GM03348 (cell line): ENCODE data around the gene RPN2.
"Not testable (repeated sequence)": the region's sequence is repeated elsewhere in the genome, so short reads cannot be mapped to it uniquely, and the experiment has no call there.

Source experiments
- DNase-seq: peaks from one replicate; pipeline ENCODE4 v3.0.0; 2012; ENCODE audit warnings: low spot score

Gene RPN2

DNA sequence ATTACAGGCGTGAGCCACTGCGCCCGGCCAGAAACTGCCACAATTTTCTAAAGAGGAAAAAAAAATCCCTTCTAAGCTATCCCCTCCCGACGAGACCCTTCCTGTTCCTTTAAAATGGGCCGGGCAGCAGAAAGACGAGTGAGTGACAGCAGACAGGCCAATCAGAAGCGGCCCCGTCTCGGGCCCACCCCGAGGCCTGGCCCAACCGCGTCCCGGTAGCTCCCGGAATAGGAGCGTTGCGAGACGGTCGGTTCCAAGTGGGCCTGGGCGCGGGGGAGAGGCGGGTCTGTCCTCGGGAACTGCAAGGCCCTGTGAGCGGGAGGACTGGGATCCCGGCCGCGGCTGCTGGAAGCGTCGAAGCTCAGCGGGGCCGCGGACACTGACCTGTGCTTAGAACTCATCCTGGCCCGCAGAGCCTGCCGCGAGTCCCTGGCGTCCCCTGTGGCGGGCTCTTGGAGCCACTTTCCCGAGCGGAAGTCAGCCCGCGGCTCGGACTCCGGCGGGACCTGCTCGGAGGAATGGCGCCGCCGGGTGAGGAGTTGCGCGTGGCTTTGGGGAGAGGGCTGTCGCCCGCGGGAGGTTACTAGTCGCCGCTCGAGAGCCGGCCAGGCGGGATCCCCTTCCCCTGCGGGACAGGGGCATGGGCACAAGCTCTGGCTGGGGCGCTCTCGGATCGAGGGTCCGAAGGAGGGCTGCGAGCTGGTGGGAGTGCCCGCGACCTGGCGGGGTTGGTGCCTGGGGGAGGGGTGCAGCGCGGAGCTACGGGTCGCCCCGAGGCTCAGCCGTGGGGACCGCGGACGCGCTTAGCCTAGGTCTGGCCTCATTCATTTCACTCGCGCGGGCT lies at the start of gene RPN2, which contains the start of gene MROH8:
TSS of gene RPN2 (plus strand) at position 492 of the 844 bp plus-strand sequence. CDS start at position 519, 27 bp downstream.
TSS of gene MROH8 (minus strand) at position 710 of the 844 bp plus-strand sequence.
- DNase-seq: peak; percentile 99

DNA sequence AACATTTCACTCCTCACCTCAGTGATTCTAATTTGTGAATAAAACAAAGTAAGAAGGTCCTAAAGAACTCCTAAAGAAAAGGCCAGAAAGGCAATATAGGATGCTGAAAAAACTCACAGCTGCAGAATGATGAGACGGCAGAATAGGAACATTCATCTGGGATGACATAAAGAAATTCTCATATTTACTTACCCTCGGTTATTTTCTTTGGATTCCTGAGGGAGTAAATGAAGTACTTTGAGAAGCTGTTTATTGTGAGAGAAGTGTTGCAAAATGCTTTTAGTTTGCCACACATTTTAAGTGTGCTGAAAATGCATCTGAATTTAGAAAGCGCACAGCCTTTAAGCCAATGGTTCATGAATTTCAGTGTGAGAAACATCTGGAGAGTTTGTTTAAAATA lies 47.6 kb upstream of the RPN2 start:
- DNase-seq: no peak

DNA sequence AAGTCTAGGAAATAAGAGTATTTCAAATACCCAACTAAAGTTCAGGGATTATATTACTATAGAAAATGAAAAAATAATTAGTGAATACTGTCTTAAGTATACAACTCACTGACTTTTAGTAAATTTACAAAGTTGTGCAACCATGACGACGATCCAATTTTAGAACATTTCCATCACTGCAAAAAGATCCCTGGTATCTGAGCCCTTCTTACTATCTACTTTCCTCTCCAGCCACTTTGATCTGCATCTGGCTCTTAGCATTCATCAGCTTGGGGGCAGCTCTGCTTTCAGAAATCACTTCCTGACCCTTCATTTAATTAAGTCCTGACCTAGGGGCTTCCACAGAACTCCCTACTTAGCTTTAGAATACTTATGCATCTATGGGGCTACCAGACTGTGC lies 45.2 kb upstream of the RPN2 start:
- DNase-seq: no peak

DNA sequence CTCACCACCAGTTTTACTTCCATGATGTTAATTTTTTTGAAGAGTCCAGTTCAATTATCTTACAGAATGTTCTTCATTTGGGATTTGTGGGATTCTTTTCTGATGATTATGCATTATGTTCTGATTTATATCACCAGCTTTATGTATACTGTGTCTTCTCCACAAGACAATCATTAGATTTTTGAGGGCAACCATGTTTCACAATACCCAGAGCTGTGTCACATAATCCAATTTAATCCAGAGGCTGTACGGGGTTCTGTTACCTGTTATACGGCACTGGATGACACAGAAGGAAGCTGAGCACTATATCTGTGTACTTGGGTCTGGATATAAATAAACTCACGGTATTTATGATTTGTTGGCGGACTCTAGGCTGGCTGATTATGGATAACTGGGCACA lies 41.6 kb upstream of the RPN2 start:
- DNase-seq: no peak

DNA sequence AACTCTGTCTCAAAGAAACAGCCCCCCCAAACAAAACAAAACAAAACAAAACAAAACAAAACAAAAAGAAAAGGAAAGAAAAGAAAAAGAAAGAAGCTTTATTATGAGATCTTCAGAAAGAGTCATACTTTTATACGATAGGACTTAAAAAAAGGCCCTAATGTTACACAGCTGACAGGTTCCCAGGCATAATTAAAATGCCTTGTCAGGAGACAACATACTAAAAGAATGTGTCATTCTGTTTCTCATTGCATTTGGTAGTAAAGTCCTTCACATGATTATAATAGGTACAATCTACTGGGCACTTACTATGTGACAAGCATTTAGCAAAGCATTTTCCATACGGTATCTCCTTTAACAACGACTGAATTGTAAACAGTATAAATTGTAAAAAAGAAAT lies 36.4 kb upstream of the RPN2 start:
- DNase-seq: no peak

DNA sequence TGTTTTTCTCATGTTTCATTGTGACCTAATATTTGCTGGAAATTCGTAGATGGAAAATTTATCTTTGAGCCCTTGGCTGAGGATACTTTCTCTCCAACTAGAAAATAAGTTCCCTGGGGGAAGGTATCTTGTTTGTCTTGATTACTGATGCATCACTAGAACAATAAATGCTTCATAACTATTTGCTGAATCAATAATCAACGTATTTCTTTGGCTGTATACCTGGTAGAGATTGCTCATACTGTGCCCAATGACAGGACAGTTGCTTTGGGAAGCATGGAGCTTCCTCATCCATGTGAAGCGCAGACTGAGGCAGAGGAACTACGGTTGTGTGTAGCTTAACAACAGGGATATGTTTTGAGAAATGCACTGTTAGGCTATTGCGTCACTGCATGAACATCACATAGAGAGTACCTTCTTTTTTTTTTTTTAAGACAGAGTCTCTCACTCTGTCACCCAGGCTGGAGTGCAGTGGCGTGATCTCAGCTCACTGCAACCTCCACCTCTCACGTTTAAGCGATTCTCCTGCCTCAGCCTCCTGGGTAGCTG lies 34.2 kb upstream of the RPN2 start:
- DNase-seq: no peak

DNA sequence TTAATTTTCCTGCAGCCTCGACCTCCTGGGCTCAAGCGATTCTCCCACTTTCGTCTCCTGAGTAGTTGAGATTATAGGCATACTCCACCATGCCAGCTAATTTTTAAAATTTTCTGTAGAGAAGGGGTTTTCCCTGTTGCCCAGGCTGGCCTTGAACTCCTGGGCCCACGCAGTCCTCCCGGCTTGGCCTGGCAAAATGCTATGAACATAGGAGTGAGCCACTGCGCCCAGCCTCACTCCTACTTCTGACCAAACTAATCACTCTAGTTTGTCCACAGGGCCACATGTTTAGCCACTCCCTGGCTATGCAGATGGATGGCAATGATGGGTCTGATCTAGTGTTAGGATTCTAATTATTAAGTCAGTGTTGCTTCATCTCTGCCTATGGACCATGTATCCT lies 31.9 kb upstream of the RPN2 start:
- DNase-seq: no peak

DNA sequence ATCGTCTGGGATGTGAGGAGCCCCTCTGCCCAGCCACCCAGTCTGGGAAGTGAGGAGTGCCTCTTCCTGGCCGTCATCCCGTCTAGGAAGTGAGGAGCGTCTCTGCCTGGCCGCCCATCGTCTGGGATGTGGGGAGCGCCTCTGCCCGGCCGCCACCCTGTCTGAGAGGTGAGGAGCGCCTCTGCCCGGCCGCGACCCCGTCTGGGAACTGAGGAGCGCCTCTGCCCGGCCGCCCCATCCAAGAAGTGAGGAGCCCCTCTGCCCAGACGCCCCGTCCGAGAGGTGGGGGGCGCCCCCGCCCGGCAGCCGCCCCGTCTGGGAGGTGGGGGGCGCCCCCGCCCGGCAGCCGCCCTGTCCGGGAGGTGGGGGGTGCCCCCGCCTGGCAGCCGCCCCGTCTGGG lies 28.3 kb upstream of the RPN2 start:
- DNase-seq: not testable (repeated sequence)

DNA sequence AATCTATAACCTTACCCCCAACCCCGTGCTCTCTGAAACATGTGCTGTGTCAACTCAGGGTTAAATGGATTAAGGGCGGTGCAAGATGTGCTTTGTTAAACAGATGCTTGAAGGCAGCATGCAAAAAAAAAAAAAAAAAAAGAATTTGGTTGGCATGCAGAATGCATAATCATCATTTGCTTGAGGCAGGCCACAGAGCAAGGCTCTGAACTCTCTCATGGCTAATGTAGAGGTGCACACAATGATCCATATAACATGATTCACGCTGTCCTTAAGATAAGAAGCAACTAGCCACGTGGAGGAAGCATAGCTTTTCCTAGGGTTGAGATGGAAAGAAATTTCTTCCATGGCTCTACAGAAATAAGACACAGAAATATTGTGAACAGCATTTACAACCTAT lies 27.6 kb upstream of the RPN2 start:
- DNase-seq: no peak

DNA sequence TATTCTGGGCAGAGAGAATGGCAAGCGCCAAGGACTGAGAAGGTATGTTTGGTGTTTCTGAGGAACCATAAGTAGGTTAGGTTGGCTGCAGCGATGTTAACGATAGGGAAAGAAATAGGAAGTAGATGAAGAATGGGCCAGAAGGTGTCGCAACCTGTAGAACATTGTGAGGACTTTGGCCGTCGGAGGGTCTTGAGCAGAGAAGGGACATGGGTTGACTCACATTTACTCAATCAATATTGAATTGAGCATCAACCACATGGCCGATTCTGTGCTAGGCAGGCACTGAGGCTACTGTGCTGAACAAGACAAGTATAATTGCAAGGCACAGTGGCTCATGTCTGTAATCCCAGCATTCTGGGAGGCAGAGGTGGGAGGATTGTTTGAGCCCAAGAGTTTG lies 26.8 kb upstream of the RPN2 start:
- no peak for DNase-seq

DNA sequence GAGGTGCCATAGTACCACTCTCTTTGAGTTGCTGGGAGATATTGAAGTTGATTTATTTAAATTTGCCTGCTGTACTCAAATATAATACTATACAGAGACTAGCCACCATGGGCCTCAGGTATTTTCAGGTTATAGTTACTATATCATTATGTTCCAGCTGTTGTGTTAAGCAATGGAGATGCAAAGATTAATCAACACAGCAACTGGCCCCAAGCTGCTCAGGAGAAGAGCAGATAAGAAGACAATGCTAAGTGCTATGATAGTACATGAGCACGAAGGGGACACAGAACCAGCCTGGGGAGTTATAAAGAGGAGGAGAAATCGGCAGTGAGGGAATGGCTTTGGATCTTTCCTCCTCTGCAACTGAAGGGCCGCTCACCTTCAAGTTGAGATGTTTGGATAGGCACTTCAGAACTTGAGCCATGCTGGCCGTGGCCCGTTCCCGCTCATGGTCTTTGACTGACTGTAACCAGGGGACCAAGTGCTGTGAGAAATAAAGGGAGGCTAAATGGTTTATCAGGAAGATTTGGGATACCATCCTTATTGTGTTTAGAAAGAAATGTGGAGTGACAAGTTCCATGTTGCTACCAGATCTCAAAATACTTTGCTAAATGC lies 24.3 kb upstream of the RPN2 start:
- DNase-seq: no peak

DNA sequence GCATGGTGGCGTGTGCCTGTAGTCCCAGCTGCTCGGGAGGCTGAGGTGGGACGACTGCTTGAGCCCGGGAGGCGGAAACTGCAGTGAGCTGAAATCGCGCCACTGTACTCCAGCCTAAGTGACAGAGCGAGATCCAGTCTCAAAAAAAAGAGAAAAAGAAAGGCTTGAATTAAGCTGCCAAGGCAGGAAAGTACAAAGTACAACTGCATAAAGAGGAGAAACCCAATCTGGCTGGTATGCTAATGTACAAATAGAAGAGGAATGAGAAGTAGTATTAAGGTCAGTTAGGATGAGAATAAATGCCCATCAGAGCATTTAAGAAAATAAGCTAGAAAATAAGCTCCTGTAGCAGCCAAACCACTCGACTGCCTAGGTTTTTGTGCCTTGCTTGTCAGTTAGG lies 23.1 kb upstream of the RPN2 start:
- DNase-seq: no peak

DNA sequence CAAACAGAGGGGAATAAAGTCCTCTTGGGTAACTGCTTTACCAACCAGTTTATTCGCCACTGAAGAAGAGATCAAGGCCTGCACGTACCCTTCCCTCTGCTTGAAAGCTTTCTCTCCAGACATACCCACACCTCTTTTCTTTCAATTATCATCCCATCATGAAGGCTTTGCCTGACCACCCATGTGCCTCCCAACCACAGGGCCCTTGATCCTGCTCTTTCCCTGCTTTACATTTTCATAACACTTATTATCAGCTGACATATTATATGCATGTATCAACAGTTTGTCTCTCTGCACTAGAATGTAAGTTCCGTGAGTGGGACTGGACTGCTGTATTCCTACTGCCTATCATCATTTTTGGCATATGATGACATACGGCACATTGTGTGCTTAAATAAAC lies 20.9 kb upstream of the RPN2 start:
- DNase-seq: no peak

DNA sequence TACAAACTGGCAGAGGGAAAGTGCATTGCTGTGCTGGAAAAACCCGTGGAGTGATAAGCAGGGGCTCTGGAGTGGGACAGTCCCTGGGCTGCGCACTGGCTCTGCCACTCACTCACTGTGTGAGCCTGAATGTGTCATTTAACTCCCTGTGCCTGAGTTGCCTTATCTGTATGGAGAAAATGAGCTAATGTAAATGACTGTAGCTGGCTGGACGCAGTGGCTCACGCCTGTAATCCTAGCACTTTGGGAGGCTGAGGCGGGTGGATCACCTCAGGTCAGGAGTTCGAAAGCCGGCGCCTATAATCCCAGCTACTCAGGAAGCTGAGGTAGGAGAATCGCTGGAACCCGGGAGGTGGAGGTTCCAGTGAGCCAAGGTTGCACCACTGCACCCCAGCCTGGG lies 18.4 kb upstream of the RPN2 start:
- DNase-seq: no peak

DNA sequence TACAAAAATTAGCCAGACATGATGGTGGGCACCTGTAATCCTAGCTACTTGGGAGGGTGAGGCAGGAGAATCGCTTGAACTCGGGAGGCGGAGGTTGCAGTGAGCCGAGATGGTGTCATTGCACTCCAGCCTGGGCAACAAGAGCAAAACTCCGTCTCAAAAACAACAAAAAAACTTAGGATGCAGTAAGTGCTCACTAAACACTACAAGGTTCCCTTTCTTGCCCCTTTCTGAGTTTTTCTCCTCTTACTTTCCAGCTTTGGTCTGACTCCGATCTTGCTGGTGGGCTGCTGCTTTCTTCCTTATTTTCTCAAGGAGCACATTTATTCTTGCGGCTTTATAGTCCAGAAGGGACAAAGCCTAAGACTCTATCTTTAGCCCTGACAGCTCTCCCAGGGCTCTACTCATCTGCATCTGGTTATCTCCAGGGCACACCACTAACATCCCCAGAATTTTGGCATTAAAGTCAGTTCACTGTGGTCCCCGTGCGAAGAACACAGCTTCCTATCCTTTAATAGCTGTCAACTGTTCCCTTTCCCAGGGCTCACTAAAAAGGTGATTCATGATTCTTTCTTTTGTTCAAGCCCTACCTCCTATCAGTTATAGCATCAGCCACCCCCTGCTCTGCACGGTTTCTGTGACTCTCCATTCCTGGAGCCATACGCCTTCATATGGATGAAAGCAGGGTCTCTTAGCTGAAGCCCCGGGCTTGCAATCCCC lies 17.1 kb upstream of the RPN2 start:
- peak; percentile 6 for DNase-seq

DNA sequence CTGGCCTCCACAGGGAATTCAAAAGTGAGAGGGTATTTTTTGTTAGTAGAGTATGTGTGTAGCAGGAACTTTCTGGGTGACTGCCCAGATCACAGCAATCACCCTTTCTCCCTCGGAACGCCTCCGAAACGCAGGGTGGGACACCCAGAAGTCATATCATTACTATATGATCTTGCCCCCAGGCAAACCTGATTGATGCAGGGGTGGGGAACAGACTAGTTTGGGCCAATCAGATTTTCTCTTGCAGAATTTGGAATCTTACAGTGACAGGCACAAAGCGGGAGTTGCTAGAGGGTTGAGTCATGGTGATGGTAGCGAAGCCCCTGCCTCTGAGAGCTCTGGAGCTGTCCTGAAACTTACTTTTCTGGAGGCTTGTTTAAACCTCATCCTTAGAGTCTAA lies 16.5 kb upstream of the RPN2 start:
- no peak for DNase-seq

DNA sequence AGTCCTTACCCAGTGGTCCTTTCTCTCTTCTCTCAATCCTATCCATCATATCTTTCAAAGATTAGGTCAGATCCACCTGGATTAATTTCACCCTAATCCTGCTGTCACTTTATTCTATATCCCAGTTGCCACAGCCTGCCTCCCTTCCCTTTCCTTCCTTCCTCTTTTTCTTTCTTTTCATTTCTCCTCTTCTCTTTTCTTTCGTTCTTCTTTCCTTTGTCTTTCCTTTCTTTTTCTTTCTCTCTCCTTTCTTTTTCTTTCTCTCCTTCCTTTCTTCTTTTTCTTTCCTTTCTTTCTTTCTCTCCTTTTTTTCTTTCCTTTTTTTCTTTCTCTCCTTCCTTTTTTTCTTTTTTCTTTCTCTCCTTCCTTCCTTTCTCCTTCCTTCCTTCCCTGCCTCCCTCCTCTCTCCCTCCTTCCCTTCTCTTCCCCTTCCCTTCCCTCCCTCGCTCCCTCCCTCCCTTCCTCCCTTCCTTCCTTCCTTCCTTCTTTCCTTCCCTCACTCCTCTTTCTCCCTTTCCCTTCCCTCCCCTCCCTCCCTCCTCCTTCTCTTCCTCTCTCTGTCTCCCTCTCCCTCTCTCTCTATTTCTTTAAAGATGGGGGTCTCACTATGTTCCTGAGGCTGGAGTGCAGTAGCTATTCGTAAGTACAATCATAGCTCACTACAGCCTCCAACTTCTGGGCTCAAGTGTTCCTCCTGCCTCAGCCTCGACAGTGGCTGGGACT lies 15.1 kb upstream of the RPN2 start:
- no peak for DNase-seq

DNA sequence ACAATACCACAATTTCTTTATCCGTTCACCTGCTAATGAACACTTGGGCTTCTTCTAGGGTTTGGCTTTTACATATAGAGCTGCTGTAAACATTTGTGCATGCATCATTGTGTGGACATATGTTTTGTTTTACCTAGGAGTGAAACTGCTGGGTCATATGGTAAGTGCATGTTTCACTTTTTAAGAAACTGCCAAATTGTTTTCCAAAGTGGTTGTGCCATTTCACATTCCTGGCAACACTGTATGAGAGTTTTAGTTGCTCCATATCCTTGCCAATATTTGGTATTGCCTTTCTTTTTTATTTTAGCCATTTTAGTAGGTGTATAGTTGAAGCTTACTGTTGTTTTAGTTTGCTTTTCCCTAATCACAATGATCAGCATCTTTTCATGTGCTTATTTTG lies 14.1 kb upstream of the RPN2 start:
- no peak for DNase-seq

DNA sequence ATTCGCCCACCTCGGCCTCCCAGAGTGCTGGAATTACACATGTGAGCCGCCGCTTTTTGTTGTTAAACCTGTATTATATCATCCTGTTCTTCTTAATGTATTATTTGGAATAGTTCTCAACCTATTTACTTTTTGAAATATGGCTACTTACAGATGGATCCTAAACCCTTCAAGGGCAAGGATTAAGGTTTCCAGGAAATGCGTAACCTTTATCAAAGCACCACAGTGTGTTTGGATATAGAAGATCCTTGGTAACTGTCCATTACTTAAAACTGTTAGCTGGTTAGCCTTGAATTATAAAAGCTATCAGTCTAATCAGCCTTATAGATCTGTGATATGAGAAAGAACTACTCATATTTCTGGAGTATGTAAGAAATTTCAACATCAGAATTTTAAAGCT lies 12.3 kb upstream of the RPN2 start:
- DNase-seq: no peak

DNA sequence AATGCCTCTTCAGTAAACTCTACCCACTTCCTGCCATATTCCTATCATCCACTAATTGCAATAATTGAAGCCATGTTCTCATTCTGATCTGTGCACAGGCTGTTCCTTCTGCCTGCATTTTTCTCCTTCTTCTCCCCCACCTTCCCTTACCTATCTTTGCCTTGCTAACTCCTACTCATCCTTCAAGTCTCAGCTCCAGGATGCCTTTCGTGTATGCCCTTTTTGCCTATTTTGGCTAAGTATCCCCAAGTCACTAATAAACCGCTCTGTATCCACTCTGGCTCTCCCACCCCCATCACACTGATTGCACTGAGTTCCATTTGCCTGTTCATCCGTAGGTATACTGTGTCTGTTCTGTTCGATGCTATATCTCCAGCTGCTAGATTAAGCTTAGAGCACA lies 6.3 kb upstream of the RPN2 start:
- no peak for DNase-seq

DNA sequence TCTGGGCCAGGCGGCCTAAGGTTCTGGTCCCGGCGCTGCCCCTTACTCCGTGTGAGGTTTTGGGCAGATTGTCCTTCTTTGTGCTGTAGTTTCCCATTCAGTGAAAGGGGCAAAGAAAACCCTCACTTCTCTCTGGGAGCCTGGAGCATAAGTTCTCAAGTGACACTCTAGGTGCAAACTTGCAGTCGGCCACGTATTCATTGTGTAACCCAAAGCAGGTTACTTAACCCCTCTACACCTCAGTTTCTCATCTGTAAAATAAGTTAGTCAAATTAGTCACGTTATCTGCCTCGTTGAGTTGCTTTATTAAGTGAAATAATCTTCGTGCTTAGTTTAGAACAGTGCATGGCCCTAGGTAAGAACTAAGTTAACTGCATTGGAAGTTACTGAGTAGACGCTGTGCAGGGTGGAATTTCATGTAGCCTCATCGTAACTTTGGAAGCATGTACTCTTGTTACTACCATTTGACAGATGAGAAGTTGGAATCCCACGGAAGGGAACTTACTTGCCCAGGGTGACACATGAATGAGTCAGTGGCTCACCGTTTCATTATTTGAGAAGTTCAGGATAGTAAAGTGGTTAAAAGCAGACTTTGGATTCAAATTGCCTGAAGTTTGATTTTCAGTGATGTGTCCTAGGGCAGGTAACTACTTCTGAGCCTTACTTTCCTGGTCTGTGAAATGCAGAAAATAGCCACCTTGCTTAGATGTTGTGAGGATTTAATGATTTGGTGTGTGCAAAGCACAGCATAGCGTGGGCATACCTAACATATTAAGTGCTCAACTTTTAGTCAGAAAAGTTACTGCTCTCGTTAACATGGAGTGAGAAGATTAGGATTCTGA lies 774 bp downstream of the RPN2 start:
- DNase-seq: peak; percentile 26
